HG02798 (cell line): Measurements from ENCODE around the gene GSC2.

Experiments
- ATAC-seq: cut with Tn5 transposase; IDR thresholded peaks from one replicate; pipeline ENCODE4 v1.9.1; 2021; ENCODE audit warnings: mild to moderate bottlenecking; ENCODE audit not compliant: unreplicated experiment, poor library complexity

Gene GSC2

DNA sequence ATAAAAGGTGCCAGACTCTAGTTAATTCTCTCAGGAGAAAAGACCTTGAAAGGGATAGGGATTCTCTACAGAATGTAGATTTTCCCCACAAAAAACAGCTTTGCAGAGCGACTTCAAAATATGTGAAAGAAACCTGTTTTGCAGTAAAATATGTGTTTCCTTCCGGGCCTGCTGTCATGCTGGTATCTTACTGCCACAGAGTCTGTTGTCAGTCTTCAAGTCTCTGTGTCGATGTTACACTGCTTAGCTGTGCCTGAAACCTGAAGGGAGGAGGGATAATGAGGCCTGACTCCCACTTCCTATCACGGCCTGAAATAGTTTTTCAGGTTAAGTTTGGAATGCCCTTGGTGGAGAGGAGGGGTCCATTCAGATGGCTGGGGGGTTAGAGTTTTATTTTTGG lies 26.2 kb downstream of the GSC2 start:
- no peak for ATAC-seq

DNA sequence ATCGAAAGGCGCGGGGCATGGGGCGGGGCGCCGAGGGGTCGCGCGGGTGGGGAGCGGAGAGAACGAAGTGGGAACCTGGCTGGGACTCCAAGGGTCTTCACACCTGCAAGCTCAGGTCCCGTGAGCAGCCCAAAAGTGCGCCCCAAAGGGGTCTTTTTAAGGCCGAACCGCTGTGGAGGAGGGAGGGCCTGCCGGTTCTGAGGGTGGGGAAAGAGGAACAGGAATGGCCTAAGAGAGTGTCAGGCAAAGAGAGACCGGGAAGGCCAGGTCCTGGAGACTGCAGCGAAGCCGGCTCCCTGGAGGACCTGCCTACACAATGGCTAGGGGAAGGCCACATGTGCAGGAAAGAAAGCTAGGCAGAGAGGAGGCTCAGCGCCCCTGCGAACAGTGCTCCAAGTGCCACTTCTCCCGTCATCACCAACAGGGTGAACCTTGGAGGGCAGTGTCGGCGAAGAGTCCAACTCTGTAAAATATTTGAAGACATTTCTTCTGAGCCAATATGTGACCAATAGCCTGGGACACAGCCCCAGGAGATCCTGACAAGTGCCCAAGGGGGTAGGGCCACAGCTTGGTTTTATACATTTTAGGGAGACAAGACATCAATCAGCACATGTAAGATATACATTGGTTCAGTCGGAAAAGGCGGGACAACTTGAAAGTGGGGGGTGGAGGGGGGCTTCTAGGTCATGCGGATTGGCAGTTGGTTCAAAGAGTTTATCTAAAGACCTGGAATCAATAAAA lies 27.2 kb downstream of the GSC2 start:
- ATAC-seq: no peak

DNA sequence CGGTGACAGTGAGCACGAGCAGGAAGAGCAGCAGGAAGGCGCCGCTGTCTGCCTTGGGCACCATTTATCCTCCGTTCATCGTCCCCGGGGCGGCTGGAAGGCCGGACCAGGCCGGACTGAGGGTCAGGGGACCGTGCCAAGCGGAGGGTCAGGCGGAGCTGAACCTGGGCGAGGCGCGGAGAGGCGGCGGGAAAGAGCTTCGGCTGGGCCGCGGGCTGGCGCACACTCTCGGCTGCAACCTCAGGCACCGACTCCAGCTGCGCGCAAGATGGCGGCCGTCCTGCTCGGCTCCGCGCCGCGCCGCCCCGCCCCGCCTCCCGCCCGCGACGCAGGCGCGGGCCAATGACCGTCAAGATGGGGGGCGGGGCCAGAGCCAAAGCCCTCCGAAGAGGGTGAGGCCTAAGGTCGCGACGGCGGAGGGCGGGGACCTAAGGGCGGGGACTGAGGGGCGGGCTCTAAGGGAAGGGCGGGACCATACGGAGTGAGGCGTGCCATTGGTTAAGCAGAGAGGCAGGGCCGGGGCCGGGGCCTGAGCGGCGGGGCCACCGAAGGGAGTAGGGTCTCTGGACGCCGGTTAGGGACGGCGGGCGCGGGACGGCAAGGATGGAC lies 27.8 kb downstream of the GSC2 start, which contains the start of gene DGCR2:
Gene DGCR2 (minus strand): TSS at position 270 of the 609 bp plus-strand sequence. CDS start 206 bp downstream, at position 64.
- peak; percentile 86 for ATAC-seq

- ATAC-seq: peak; percentile 27
Observed at GRCh38 chr22:19121631-19122142, 28.4 kb downstream of the GSC2 start.

GRCh38 chr22:19120829-19121630 lies 29.1 kb downstream of the GSC2 start:
- ATAC-seq: no peak

- ATAC-seq: no peak
Observed at GRCh38 chr22:19119949-19120348, 30.1 kb downstream of the GSC2 start.

DNA sequence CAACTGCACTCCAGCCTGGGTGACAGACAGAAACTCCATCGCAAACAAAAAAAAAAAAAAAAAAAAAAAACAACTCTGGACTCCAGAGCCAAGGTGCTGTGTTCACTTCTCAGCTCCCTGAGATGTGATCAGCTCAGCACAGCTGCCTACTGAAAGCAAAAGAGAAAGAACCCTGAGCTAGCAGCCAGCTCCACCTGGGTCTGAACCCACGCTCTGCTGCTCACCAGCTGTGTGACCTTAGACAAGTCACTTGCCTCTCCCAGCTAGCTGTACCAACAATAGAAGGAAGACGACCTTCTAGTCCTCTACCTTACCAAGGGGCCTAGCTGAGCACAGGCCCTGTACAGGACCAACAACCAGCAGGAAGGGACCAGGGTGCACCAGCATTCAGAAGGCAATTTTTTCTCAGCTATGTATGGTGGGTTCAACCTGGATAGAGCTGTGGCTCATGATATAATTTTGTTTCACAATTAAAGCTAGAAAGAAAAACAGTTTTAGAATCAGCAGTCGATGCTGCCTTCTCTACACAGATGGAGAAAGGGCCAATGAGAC lies 31.7 kb downstream of the GSC2 start:
- peak; percentile 40 for ATAC-seq

DNA sequence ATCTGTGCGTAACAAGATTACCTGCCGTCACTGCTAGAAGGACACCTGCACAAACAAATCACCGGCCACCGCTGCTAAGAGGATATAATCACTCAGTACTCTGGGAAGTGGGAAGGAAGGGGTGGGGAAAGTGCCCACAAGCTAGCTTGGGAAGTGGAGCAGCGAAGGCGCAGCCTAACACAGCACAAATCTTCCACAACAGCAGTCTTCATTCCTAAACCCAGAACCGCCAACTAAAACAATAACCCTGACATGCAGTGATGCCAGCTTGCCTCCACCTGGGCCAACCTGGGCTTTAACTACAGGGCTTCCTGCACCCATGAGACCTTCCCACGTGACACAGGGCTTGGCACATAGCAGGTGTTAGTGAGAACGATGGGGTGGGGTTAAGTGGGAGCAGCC lies 33.0 kb downstream of the GSC2 start:
- no peak for ATAC-seq

GRCh38 chr22:19115628-19116027 lies 34.5 kb downstream of the GSC2 start:
- ATAC-seq: no peak

DNA sequence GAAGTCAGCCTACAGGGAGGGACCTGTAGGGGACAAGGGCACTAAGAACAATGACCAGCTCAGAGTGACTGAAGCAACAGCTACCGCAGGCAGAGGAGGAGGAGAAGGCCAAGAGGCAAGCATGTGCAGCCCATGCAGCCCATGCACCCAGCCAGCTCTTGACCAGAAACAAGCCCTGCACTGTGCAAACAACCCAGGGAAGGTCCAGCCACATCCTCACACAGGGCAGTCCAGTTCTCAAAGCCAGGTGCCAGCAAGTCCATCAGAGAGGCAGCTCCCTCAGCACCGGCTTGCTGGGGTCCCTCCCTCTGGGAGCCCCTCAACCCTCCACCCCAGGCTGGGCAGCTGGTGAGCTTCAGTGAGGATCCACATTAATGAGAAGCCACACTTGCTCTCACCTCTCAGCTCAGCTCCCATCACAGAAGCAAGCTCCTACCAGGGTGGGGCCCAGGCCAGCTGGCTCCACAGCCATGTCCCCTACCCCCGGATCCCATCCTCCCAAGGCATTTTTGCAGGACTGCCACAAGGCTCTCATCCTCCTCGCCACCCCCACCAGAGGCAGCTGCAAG lies 35.0 kb downstream of the GSC2 start:
- no peak for ATAC-seq

DNA sequence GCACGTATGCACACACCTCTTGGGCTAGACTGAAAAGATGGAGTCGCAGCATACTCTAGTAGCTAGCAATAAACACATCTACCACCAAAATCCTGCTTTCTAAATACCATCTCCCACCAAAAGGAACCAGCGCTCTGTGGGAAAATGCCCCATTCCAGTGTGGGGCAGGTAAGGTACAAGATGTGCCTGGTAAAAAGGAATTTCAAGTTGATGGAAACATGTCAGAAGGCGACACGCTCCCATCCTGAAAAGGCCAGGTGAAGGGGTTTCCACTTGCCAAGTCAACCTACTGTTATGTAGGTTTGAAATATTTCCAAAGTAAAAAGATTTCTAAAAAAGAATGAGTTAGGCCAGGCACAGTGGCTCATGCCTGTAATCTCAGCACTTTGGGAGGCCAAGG lies 36.7 kb downstream of the GSC2 start:
- ATAC-seq: no peak

DNA sequence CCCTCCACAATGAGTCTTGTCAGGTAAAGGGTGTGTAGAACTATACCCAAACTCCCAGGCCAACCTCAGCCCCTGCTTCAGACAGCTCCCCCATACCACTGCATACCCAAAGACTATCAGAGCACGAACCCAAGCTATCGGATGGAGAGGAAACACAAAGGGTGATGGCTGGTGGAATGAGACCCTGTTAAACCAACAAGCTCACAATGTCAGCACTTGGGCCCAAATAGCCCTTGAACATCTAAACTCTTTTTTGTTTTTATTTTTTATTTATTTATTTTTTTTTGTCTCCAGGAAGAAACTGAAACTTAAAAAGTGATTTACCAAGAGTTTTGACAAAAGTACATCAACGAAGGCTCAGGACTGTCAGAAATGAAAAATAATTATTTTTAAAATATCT lies 38.5 kb downstream of the GSC2 start:
- ATAC-seq: no peak

GRCh38 chr22:19111140-19111539 lies 39.0 kb downstream of the GSC2 start:
- ATAC-seq: no peak

DNA sequence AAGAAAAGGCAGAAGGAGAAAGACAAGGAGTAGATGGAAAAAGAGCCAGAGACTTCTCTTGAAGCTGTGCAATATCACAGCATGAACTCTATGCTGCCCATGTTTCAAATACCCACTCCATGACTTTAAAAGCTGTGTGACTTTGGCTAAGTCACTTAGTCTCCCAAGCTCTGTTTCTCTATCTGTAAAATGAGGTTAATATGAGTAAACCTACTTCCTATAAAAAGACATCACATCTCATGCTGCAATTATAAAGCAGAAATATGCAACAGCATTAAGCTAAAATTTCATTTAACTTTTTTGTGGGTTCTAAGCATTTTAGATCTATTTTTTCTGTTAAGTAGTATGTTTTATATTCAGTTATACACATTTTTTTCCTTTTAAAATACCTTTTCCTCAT lies 39.4 kb downstream of the GSC2 start:
- ATAC-seq: no peak

GRCh38 chr22:19110064-19110458 lies 40.0 kb downstream of the GSC2 start:
- no peak for ATAC-seq

- peak; percentile 84 for ATAC-seq
Observed at GRCh38 chr22:19109198-19110063, 40.7 kb downstream of the GSC2 start.

- no peak for ATAC-seq
Observed at GRCh38 chr22:19108807-19109197, 41.3 kb downstream of the GSC2 start.

DNA sequence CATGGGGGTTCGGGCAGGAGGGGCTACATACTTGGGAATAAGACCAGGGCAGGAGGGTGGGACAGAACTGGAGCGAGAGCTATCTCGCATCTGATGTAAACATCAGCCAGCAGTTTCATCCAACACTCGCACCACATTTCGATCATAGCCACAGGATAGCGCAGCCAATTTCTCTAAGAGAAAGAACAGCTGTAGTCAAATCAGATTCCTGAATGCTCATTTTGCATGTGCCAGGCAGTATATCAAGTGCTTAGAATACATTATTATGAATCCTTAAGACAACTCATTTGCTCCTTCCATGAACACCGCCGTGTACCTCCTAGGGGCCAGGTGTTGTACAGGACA lies 42.4 kb downstream of the GSC2 start:
- ATAC-seq: no peak

DNA sequence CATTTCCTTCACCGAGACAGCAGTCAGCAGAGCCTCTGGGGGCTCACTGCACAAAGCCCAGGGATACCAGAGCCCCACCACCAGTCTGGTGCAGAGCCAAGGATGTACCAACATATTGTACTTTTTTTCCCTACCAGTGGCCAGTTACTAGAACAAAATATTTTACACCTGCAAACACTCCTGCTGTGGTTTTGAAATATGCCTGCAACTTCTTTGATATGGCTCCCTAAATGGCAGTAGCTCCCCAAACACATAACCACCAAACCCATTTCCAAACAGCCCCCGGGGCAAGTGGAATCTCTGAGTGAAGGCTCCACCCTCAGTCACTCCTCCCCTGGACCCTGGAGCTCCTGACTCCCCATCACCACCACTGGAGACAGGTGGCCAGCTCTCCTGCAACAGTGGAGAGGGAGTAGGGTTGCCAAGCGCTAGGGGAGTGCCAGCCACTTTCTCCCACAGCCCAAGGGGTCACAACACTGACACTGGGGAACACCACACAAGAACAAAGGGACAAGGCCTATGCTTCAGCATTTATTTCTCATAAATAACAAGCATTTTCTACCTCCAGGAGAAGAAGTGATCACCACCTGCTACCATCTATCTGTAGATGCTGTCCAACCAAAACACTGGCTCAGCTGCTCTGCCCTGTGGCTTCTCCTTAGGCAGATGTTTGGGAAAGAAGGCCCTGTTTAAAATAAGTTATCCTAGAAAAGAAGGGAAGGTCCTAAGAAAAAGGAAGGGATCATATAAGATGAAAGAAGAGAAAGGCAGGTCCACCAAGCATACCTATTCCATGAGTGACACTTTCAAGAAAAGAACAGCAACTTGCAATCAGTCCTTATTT lies 43.0 kb downstream of the GSC2 start:
- ATAC-seq: no peak
